Sciatic nerve (tissue), 2 donors: ENCODE data around the gene HUNK. TPM values are rescaled to one million over a fixed set of nuclear protein-coding genes. Genes with fewer than 3 reads are reported as not detected.

Experiments
- ATAC-seq: fragments of 200-7000 bp; cut with Tn5 transposase; one replicate; pipeline ENCODE4 v1.9.1; 2020; ENCODE audit warnings: mild to moderate bottlenecking, moderate library complexity
- DNase-seq: peaks from one replicate; pipeline ENCODE4 v3.0.0-alpha.2; 2020; ENCODE audit warnings: low spot score
- intact Hi-C: fragments of 100-400 bp; cut with DNase I; formaldehyde crosslinking; loops from one replicate; pipeline ENCODE4 v1.14.2; 2022
- total RNA-seq: library from RNA; stranded (reverse); fragmentation: NEBNext Ultra II Directional; extraction: Animal tissue kit (Norgen Biotek cat#: 25700); gene quantifications from one replicate; pipeline ENCODE4 v1.2.1, GENCODE V29; 2021
- donor health status: DM: no; HTN: no; CAD: no.
- donor health status: DM: no; HTN: no; CAD: no.

Gene HUNK
- total RNA-seq, 1 donor from 2014 or later, result 0.53 TPM

- intact Hi-C loops, result no loop called here
- no peak for ATAC-seq
Observed at GRCh38 chr21:31911138-31911907, 38.5 kb downstream of the HUNK start.

GRCh38 chr21:31912501-31912900, 39.7 kb downstream of the HUNK start:
- ATAC-seq, result no peak
- no peak for DNase-seq
- intact Hi-C loops, result no loop called here

More at GRCh38 chr21:31911138-31911907, 38.5 kb downstream of the HUNK start:
- no peak for DNase-seq

GRCh38 chr21:31913182-31913608, 40.4 kb downstream of the HUNK start:
- intact Hi-C loops, result no loop called here
- no peak for ATAC-seq

GRCh38 chr21:31914472-31914871, 41.7 kb downstream of the HUNK start:
- intact Hi-C loops, result no loop called here
- ATAC-seq, result no peak

More at GRCh38 chr21:31913182-31913608, 40.4 kb downstream of the HUNK start:
- no peak for DNase-seq

GRCh38 chr21:31915566-31915965, 42.7 kb downstream of the HUNK start:
- DNase-seq (no peak), ATAC-seq (no peak)
- intact Hi-C loops, result no loop called here

More at GRCh38 chr21:31914472-31914871, 41.7 kb downstream of the HUNK start:
- no peak for DNase-seq

- intact Hi-C loops, result no loop called here
- DNase-seq (no peak), ATAC-seq (no peak)
Observed at GRCh38 chr21:31917108-31917507, 44.3 kb downstream of the HUNK start.

GRCh38 chr21:31918250-31918775, 45.5 kb downstream of the HUNK start:
- intact Hi-C loops, result no loop called here
- DNase-seq, result no peak
- no peak for ATAC-seq

- no peak for ATAC-seq
- intact Hi-C loops, result no loop called here
- DNase-seq, result no peak
Observed at GRCh38 chr21:31920275-31920674, 47.5 kb downstream of the HUNK start.

GRCh38 chr21:31921079-31921478, 48.3 kb downstream of the HUNK start:
- ATAC-seq (no peak), DNase-seq (no peak)
- intact Hi-C loops, result no loop called here

- intact Hi-C loops, result no loop called here
- ATAC-seq (no peak), DNase-seq (no peak)
Observed at GRCh38 chr21:31922881-31923280, 50.1 kb downstream of the HUNK start.

- intact Hi-C loops, result no loop called here
- no peak for ATAC-seq
- no peak for DNase-seq
Observed at GRCh38 chr21:31923756-31924155, 50.9 kb downstream of the HUNK start.

GRCh38 chr21:31924548-31924947, 51.7 kb downstream of the HUNK start:
- intact Hi-C loops, result no loop called here
- DNase-seq, result no peak
- ATAC-seq, result no peak

- DNase-seq, result no peak
- intact Hi-C loops, result no loop called here
- no peak for ATAC-seq
Observed at GRCh38 chr21:31926498-31926897, 53.7 kb downstream of the HUNK start.

- DNase-seq (no peak), ATAC-seq (peak; percentile 38)
- intact Hi-C loops, result no loop called here
Observed at GRCh38 chr21:31927689-31928353, 55.0 kb downstream of the HUNK start.

- ATAC-seq (no peak), DNase-seq (no peak)
- intact Hi-C loops, result no loop called here
Observed at GRCh38 chr21:31928656-31929055, 55.8 kb downstream of the HUNK start.

GRCh38 chr21:31929548-31929947, 56.7 kb downstream of the HUNK start:
- DNase-seq (no peak), ATAC-seq (no peak)
- intact Hi-C loops, result no loop called here

GRCh38 chr21:31930001-31930400, 57.2 kb downstream of the HUNK start:
- intact Hi-C loops, result no loop called here

GRCh38 chr21:31931644-31932469, 59.0 kb downstream of the HUNK start:
- intact Hi-C loops, result no loop called here
- DNase-seq (no peak), ATAC-seq (no peak)

More at GRCh38 chr21:31930001-31930400, 57.2 kb downstream of the HUNK start:
- DNase-seq (no peak), ATAC-seq (no peak)

GRCh38 chr21:31932470-31932764, 59.6 kb downstream of the HUNK start:
- intact Hi-C loops, result no loop called here
- DNase-seq, result no peak
- ATAC-seq, result no peak

GRCh38 chr21:31937303-31937702, 64.5 kb downstream of the HUNK start:
- no peak for DNase-seq
- no peak for ATAC-seq
- intact Hi-C loops, result no loop called here
